ENCODE measurements around the gene FAM221B.

The FAM221B gene

DNA sequence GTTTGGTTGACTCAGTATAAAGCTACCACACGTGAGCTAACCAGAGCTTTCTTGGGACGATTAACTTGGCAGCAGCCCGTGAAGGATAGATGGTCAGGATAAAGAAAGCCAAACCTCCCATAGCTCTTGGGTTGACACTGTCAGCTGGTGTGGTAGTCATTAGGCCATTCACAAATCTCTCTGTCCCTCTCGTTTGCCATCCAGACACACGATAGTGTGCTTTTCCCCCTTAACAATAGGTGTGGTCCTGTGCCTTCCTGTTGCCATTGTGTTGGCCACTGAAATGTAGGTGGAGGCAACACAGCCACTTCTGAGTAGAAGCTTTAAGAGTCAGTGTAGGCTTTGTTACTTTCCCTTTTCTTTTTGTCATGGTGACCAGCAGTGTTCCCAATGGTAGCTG, 29.9 kb upstream of the FAM221B start:
- no peak overlapping the region for H3K4me3 ChIP-seq (ENCODE audit: low read depth, low read length)
- TF ChIP-seq, protein P1, sequence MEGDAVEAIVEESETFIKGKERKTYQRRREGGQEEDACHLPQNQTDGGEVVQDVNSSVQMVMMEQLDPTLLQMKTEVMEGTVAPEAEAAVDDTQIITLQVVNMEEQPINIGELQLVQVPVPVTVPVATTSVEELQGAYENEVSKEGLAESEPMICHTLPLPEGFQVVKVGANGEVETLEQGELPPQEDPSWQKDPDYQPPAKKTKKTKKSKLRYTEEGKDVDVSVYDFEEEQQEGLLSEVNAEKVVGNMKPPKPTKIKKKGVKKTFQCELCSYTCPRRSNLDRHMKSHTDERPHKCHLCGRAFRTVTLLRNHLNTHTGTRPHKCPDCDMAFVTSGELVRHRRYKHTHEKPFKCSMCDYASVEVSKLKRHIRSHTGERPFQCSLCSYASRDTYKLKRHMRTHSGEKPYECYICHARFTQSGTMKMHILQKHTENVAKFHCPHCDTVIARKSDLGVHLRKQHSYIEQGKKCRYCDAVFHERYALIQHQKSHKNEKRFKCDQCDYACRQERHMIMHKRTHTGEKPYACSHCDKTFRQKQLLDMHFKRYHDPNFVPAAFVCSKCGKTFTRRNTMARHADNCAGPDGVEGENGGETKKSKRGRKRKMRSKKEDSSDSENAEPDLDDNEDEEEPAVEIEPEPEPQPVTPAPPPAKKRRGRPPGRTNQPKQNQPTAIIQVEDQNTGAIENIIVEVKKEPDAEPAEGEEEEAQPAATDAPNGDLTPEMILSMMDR (IDR thresholded peaks at IDR 0.05; ENCODE audit: borderline replicate concordance, insufficient read depth, low read depth, low read length) = no peak

DNA sequence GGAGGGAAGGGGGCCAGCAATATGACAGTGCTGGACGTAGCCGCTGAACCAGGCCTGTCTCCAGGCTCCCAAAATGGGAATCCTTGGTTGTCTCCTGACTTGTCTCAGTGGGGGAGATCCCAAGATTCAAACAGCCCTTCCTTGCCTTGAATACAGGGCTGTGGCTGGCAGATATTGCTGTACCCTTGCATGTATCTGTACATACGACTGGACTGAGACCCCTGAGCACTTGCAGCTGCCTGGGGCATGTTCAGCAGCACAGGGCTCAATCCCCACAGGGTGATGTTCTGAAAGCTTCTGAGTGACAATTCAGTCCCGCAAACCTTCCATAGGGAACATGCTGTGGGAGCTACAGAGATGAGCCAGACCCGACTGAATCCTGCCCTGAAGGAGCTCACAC, 28.4 kb upstream of the FAM221B start:
- H3K4me3 ChIP-seq (ENCODE audit: low read depth, low read length) = no peak overlapping the region
- TF ChIP-seq, protein P1 (IDR thresholded peaks at IDR 0.05; ENCODE audit: borderline replicate concordance, insufficient read depth, low read depth, low read length) = no peak

DNA sequence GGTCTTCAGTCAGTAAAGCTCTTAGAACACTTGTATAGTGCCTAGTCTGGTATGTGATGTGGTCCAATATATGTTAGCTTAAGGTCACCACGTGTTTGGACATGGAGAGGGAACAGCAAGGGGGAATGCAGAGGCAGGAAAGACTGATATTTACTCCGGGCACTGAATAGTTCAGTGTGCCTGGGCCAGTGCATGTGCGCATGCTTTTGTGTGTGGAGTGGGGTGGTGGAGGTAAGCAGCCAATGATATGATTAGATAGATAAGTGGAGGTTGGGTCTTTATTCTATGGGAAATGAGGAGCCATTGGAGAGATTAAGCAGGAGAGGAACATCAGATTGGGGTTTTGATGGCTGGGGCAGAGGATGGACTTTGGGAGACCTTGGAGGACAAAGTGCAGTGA, 27.7 kb upstream of the FAM221B start:
- TF ChIP-seq, protein P1 (IDR thresholded peaks at IDR 0.05; ENCODE audit: borderline replicate concordance, insufficient read depth, low read depth, low read length) = no peak
- H3K4me3 ChIP-seq (ENCODE audit: low read depth, low read length) = no peak overlapping the region

DNA sequence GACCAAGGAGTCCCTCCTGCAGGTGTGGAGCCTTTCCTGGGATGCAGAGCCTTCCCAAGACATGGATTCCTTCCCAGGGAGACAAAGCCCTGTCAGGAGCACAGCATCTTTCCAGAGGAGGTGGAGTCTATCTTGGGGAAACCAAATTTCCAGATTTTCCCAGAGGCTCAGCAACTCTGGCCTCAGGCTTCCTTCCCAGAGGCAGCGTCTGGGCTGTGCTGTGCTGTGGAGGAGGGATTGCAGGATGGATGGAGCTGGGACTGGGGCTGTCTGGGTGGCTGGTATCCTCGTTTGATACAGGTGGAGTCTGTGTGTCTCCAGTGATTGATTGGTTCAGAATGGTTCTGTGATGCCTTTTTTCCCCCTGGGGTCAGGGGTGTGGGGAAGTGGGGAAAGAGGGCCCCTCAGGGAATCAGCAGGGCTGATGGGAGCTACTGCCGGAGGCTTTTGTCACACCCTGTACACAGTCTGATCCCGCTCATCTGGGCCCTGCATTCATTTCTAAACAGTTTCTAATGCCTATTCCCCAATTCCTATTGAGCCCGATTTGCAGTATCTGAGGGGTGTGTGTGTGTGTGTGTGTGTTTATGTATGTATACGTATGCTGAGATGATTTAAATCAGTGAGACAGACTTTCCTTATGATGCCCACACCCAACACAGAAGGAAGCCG, 25.7 kb upstream of the FAM221B start:
- TF ChIP-seq, protein P1 (IDR thresholded peaks at IDR 0.05; ENCODE audit: borderline replicate concordance, insufficient read depth, low read depth, low read length) = no peak
- H3K4me3 ChIP-seq (ENCODE audit: low read depth, low read length) = no peak overlapping the region

DNA sequence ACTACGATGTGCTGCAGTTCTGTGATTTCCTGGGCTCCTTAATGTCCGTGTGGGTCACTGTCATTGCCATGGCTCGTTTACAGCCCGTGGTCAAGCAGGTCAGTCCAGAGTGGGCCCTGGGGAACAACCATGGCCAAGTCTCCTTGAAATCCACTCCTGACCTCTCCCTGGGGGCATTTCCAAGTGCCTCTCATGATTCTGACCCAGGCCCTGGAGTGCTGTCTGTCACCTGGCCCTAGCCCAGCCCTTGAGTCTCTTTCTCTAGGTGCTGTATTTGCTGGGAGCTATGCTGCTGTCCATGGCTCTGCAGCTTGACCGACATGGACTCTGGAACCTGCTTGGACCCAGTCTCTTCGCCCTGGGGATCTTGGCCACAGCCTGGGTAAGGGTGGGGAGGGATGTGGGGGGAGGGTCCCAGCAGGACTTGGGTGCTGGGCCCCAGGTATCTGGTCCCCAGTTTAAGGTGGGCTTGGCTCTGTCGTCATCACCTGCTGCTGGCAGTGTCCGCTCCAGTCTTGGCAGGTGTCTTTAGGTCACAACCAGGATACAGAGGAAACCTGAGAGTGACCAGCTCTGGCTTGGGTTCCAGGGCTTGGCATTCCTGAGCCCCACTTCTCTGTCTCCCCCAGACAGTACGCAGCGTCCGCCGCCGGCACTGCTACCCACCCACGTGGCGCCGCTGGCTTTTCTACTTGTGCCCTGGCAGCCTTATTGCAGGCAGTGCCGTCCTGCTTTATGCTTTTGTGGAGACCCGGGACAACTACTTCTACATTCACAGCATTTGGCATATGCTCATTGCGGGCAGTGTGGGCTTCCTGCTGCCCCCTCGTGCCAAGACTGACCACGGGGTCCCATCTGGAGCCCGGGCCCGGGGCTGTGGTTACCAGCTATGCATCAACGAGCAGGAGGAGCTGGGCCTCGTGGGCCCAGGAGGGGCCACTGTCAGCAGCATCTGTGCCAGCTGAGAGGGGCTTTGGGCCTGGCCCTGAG, 24.6 kb upstream of the FAM221B start:
- TF ChIP-seq, protein P1 (IDR thresholded peaks at IDR 0.05; ENCODE audit: borderline replicate concordance, insufficient read depth, low read depth, low read length) = no peak
- no peak overlapping the region for H3K4me3 ChIP-seq (ENCODE audit: low read depth, low read length)

DNA sequence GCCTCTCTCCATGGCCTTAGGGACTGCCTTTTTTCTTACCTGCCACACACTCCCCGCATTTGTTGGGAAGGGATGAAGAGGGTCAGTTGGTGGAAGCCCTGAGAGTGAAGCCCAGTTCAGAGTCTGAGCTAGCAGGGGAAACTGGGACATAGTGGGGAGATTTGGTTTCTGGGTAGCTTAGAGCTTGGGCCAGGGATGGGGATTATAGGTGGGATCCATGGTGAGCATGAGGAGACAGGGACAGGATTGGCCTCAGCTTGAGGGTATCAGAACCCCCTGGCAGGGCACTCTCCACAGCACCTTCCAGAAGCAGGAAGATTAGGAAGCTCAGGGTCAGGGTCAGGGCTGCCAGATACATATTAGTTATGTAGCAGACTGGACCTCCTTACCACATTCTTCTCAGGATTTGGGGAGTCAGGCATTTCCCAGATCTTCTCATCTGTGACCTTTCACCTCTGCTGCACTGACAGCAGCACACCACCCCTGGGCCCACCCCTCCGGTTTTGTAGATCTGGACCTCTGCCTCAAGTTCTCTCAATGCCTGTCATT, 23.8 kb upstream of the FAM221B start:
- no peak overlapping the region for H3K4me3 ChIP-seq (ENCODE audit: low read depth, low read length)
- TF ChIP-seq, protein P1 (IDR thresholded peaks at IDR 0.05; ENCODE audit: borderline replicate concordance, insufficient read depth, low read depth, low read length) = no peak

Measured in GM12875 (cell line).